Neuronal stem cell (in vitro differentiated cells): Measurements from ENCODE around the gene CFAP97.

Experiments used
- DNase-seq: peaks from one replicate; pipeline ENCODE4 v3.0.0-alpha.2; 2013; ENCODE audit warnings: low spot score
- H2AFZ ChIP-seq: one replicate; pipeline ENCODE4 v1.6.1; 2013; ENCODE audit warnings: mild to moderate bottlenecking, low read length, inconsistent platforms
- H2AK5ac ChIP-seq: 2 replicates; pipeline ENCODE4 v1.6.1; 2013; ENCODE audit warnings: low read depth, mild to moderate bottlenecking, inconsistent platforms, low read length, moderate library complexity, mixed read lengths
- H2BK120ac ChIP-seq: 2 replicates; pipeline ENCODE4 v1.6.1; 2013; ENCODE audit warnings: low read depth, mild to moderate bottlenecking, inconsistent platforms, low read length, moderate library complexity, mixed read lengths
- H2BK12ac ChIP-seq: one replicate; pipeline ENCODE4 v1.6.1; 2013; ENCODE audit warnings: low read length, inconsistent platforms
- H2BK15ac ChIP-seq: 2 replicates; pipeline ENCODE4 v1.6.1; 2013; ENCODE audit warnings: mild to moderate bottlenecking, low read length, inconsistent platforms, mixed read lengths
- H2BK5ac ChIP-seq: one replicate; pipeline ENCODE4 v1.6.1; 2013; ENCODE audit warnings: inconsistent platforms, mild to moderate bottlenecking, low read length, moderate library complexity
- H3K14ac ChIP-seq: one replicate; pipeline ENCODE4 v1.6.1; 2013; ENCODE audit warnings: low read length, inconsistent platforms
- H3K18ac ChIP-seq: 2 replicates; pipeline ENCODE4 v1.6.1; 2013; ENCODE audit warnings: low read length, inconsistent platforms
- H3K23ac ChIP-seq: 2 replicates; pipeline ENCODE4 v1.6.1; 2013; ENCODE audit warnings: low read depth, mild to moderate bottlenecking, mixed read lengths, low read length, inconsistent platforms; ENCODE audit not compliant: poor library complexity
- H3K27ac ChIP-seq: replicated peaks from 3 replicates; pipeline ENCODE4 v1.5.1; 2013; ENCODE audit warnings: low read length, inconsistent platforms
- H3K27me3 ChIP-seq, 3 experiments: 2 replicates each; pipeline ENCODE4 v1.6.1; 2013; ENCODE audit warnings: low read length in 3 of 3, mild to moderate bottlenecking in 2 of 3, inconsistent platforms in 1 of 3, low read depth in 1 of 3, mixed read lengths in 1 of 3, moderate library complexity in 1 of 3; ENCODE audit not compliant: control insufficient read depth in 3 of 3, insufficient read depth in 3 of 3
- H3K36me3 ChIP-seq, 2 donors: replicated peaks in 1 of 2; 2 replicates each; pipeline ENCODE4 v1.6.1; 2013; ENCODE audit warnings: low read length in 2 of 2; ENCODE audit not compliant: control insufficient read depth in 2 of 2, insufficient read depth in 2 of 2
- H3K4ac ChIP-seq: 2 replicates; pipeline ENCODE4 v1.6.1; 2013; ENCODE audit warnings: inconsistent platforms, mild to moderate bottlenecking, low read length, moderate library complexity
- H3K4me1 ChIP-seq, 2 donors: 1 replicate in 1 of 2; 2 replicates in 1 of 2; pipeline ENCODE4 v1.6.1; 2013; ENCODE audit warnings: low read length in 2 of 2, low read depth in 1 of 2; ENCODE audit not compliant: control insufficient read depth in 2 of 2, insufficient read depth in 1 of 2
- H3K4me2 ChIP-seq: one replicate; pipeline ENCODE4 v1.6.1; 2013; ENCODE audit warnings: mild to moderate bottlenecking, low read length, inconsistent platforms; ENCODE audit not compliant: insufficient read depth, poor library complexity, severe bottlenecking
- H3K4me3 ChIP-seq, 2 donors: 2 replicates each; pipeline ENCODE4 v1.5.1; 2013; ENCODE audit warnings: low read length in 2 of 2, mild to moderate bottlenecking in 2 of 2, inconsistent platforms in 1 of 2, moderate library complexity in 1 of 2
- H3K79me1 ChIP-seq: one replicate; pipeline ENCODE4 v1.6.1; 2013; ENCODE audit warnings: low read depth, mild to moderate bottlenecking, inconsistent platforms, low read length, moderate library complexity
- H3K9ac ChIP-seq: one replicate; pipeline ENCODE4 v1.6.1; 2013; ENCODE audit warnings: mild to moderate bottlenecking, low read depth, low read length, inconsistent platforms; ENCODE audit not compliant: poor library complexity
- H3K9me3 ChIP-seq, 2 donors: replicated peaks in 1 of 2; 2 replicates each; pipeline versions ENCODE3 to v1.6.1; 2013; ENCODE audit warnings: low read length in 2 of 2, mild to moderate bottlenecking in 2 of 2, inconsistent platforms in 1 of 2, low read depth in 1 of 2, mixed read lengths in 1 of 2, moderate library complexity in 1 of 2; ENCODE audit not compliant: control insufficient read depth in 2 of 2, insufficient read depth in 1 of 2
- H4K8ac ChIP-seq: one replicate; pipeline ENCODE4 v1.6.1; 2013; ENCODE audit warnings: low read depth, mild to moderate bottlenecking, inconsistent platforms, low read length, moderate library complexity
- H4K91ac ChIP-seq: one replicate; pipeline ENCODE4 v1.6.1; 2013; ENCODE audit warnings: low read length, low read depth, mild to moderate bottlenecking, inconsistent platforms; ENCODE audit not compliant: poor library complexity
- WGBS, 2 donors: extraction: QIAGEN DNeasy Blood & Tissue Kit; methylation state at CpG; one replicate each; pipeline ENCODE4 v1.1.7; 2013; ENCODE audit warnings: missing lambda C conversion rate in 2 of 2, mixed read lengths in 1 of 2; ENCODE audit not compliant: insufficient read length in 2 of 2, insufficient replicate concordance in 1 of 2; ENCODE audit errors: extremely low coverage in 2 of 2; 5-methylcytosine and 5-hydroxymethylcytosine counted together

Gene CFAP97

DNA sequence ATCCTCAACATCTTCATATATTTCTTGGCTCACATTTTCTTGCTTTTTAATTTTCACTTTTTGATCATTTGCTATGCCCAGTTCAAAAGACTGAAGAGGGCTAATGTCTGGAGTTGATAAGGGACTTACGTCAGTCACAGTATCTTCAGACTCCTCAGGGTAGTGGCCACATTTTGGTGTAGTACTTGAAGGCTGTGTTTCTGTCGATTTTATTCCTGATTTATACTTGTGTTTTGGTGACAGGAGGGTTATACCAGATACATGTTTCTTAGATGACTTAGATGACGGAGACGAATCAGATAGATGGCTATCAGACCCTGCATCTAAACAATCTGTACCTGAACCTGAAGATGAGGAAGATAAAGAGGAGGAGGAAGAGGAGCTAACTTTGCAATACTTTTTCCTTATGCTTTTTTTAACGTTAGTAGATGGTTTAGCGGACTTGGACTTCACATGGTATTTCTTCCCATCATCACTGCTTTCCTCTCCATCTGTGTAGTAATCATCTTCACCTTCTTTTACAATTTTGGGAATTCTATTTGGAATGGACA lies 13.4 kb downstream of the CFAP97 start:
- Histone ChIP-seq H3K36me3 (peaks cover 10 to 56% of the 10 kb centered on the region in 2 donors), H3K27me3 (no peaks in the 10 kb centered on the region), H3K4me3 (no peak overlapping the region), H2AFZ (no peak overlapping the region), H2BK120ac (no peak overlapping the region), H3K14ac (no peak overlapping the region), H2AK5ac (no peak overlapping the region), H3K4me1 (peaks cover 0 to 1% of the 10 kb centered on the region in 2 donors), H3K4ac (no peak overlapping the region), H2BK12ac (no peak overlapping the region), H3K23ac (no peak overlapping the region), H4K8ac (no peak overlapping the region), H3K27ac (no peak overlapping the region), H3K9me3 (no peaks in the 10 kb centered on the region), H3K79me1 (no peaks in the 10 kb centered on the region), H3K4me2 (no peak overlapping the region), H2BK15ac (no peak overlapping the region), H3K9ac (no peak overlapping the region), H4K91ac (no peak overlapping the region), H3K18ac (no peak overlapping the region), H2BK5ac (no peak overlapping the region)
- DNase-seq: no peak
- no CpG with 5 or more reads among the region's 6 CpGs for WGBS, 2 donors

DNA sequence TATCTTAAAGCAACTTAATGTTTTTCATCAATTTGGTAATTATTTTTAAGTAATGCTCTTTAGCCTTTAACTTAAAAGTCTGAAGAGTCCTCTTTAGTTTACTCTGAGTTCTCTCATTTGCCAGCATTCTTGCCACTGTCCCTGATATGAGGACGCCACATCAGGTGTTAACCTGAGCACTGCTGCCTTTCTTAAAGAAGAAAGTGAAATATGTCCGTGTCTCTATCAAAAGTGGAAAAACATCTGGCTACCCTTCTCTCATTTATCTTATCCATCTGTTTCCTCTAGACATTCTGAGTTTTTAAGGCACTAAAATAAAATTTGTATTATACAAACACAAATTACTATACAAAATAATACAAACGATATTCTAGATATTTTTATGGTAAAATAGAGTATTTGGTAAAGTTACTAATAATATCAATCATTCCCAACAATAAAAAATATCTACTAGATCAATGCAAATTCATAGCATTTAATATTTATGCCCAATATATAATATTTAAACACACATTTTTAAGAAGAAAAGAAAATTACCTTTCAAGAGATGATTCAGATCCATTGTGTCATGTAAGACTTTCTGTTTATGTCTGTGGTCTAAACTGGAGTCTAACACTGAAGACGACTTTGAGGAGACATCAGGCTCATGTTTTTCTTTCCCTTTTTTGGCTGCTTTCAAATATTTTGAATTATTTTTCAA lies 14.0 kb downstream of the CFAP97 start:
- Histone ChIP-seq H3K27me3 (no peaks in the 10 kb centered on the region), H2BK12ac (no peak overlapping the region), H3K23ac (no peak overlapping the region), H3K9ac (no peak overlapping the region), H3K14ac (no peak overlapping the region), H3K18ac (no peak overlapping the region), H2BK120ac (no peak overlapping the region), H2BK15ac (no peak overlapping the region), H3K36me3 (peaks cover 10 to 50% of the 10 kb centered on the region in 2 donors), H3K4ac (no peak overlapping the region), H3K4me3 (no peak overlapping the region), H4K91ac (no peak overlapping the region), H3K4me2 (no peak overlapping the region), H3K27ac (no peak overlapping the region), H2AFZ (no peak overlapping the region), H4K8ac (no peak overlapping the region), H3K79me1 (no peaks in the 10 kb centered on the region), H3K4me1 (peaks cover 0 to 1% of the 10 kb centered on the region in 2 donors), H2BK5ac (no peak overlapping the region), H3K9me3 (no peaks in the 10 kb centered on the region), H2AK5ac (no peak overlapping the region)
- no CpG with 5 or more reads among the region's 4 CpGs for WGBS, 2 donors
- DNase-seq: no peak

DNA sequence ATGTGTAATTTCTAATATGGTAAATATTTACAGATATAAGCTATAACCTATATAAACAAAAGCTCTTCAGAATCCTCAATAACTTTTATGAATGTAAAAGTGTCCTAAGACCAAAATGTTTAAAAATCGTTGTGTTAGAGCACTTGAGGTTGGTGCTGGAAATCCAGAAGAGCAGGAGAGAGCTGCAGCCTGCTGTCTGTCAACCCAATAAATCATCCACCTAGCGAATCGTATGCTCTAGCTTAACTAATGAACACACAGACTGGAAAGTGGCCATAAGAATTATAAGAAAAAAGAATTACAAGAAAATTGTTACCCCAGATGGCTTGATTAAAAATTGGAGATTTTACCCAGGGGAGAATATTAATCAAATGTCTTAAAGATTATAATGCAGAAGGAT lies 17.0 kb downstream of the CFAP97 start:
- no peaks in the 10 kb centered on the region for H3K27me3 ChIP-seq
- H3K4ac ChIP-seq: no peak overlapping the region
- H3K9me3 ChIP-seq: no peaks in the 10 kb centered on the region
- H3K4me1 ChIP-seq: peaks cover 0 to 1% of the 10 kb centered on the region in 2 donors
- H3K9ac ChIP-seq: no peak overlapping the region
- no CpG with 5 or more reads among the region's 3 CpGs for WGBS, 2 donors
- no peak overlapping the region for H3K4me2 ChIP-seq
- H2AK5ac ChIP-seq: no peak overlapping the region
- no peak overlapping the region for H3K18ac ChIP-seq
- H3K4me3 ChIP-seq: no peak overlapping the region
- no peak overlapping the region for H3K23ac ChIP-seq
- no peak overlapping the region for H2BK15ac ChIP-seq
- no peak overlapping the region for H3K14ac ChIP-seq
- H2BK120ac ChIP-seq: no peak overlapping the region
- DNase-seq: no peak
- H3K79me1 ChIP-seq: no peaks in the 10 kb centered on the region
- H4K91ac ChIP-seq: no peak overlapping the region
- H3K27ac ChIP-seq: no peak overlapping the region
- H2AFZ ChIP-seq: no peak overlapping the region
- no peak overlapping the region for H2BK5ac ChIP-seq
- no peak overlapping the region for H2BK12ac ChIP-seq
- H4K8ac ChIP-seq: no peak overlapping the region
- peaks cover 10 to 59% of the 10 kb centered on the region in 2 donors for H3K36me3 ChIP-seq

GRCh38 chr4:185183622-185184281 lies 20.0 kb downstream of the CFAP97 start:
- Histone ChIP-seq H3K27ac (no peak overlapping the region), H3K18ac (no peak overlapping the region), H3K79me1 (no peaks in the 10 kb centered on the region), H3K23ac (no peak overlapping the region), H2AK5ac (no peak overlapping the region), H3K27me3 (no peaks in the 10 kb centered on the region), H2BK15ac (no peak overlapping the region), H3K4me3 (no peak overlapping the region), H3K4ac (no peak overlapping the region), H3K4me2 (no peak overlapping the region), H3K36me3 (peaks cover 4 to 47% of the 10 kb centered on the region in 2 donors), H4K91ac (no peak overlapping the region), H2BK5ac (no peak overlapping the region), H3K4me1 (peaks cover 0 to 1% of the 10 kb centered on the region in 2 donors), H4K8ac (no peak overlapping the region), H2AFZ (no peak overlapping the region), H3K9ac (no peak overlapping the region), H3K9me3 (no peaks in the 10 kb centered on the region), H2BK120ac (no peak overlapping the region), H2BK12ac (no peak overlapping the region), H3K14ac (no peak overlapping the region)
- DNase-seq: peak; percentile 32
- no CpG with 5 or more reads among the region's 6 CpGs for WGBS, 2 donors
